BJ (cell line): ENCODE data around the gene ZSCAN31. TPM values are rescaled to one million over a fixed set of nuclear protein-coding genes. Genes with fewer than 3 reads are reported as not detected.

ENCODE experiments used
- CTCF ChIA-PET: fragments of 350-600 bp; formaldehyde crosslinking; extraction: SDS; loops from one replicate; lab custom pipeline; 2021; ENCODE audit warnings: antibody characterized with exemption, inconsistent platforms; lab: Yijun Ruan, JAX
- POLR2A ChIA-PET: fragments of 300-600 bp; sonication (Branson Sonifier 250); formaldehyde crosslinking; extraction: SDS; loops from one replicate; lab custom pipeline; 2021; ENCODE audit warnings: antibody characterized with exemption; lab: Charles Lee
- DNase-seq: peaks from one replicate; pipeline ENCODE4 v3.0.0-alpha.2; 2011; ENCODE audit warnings: low read depth
- H3K27me3 ChIP-seq: 2 replicates; pipeline ENCODE4 v1.6.0; 2011; ENCODE audit warnings: low read length; ENCODE audit not compliant: control insufficient read depth, insufficient read depth
- H3K36me3 ChIP-seq: 2 replicates; pipeline ENCODE4 v1.5.1; 2011; ENCODE audit warnings: low read length; ENCODE audit not compliant: control insufficient read depth, insufficient read depth
- H3K4me3 ChIP-seq: 2 replicates; pipeline ENCODE4 v1.5.1; 2011; ENCODE audit warnings: low read depth, mild to moderate bottlenecking, control low read depth, low read length
- CTCF ChIP-seq: IDR thresholded peaks from 2 replicates; pipeline ENCODE4 v1.5.1; 2011; ENCODE audit warnings: low read depth, mild to moderate bottlenecking, control low read depth, inconsistent platforms, low read length, moderate library complexity; ENCODE audit not compliant: insufficient read depth
- polyA plus RNA-seq: library from polyadenylated mRNA; depleted of rRNA; stranded (reverse); fragments of >200 nt; gene quantifications from 2 replicates; pipeline ENCODE4 v1.2.3, GENCODE V29; 2011

The ZSCAN31 gene
- polyA plus RNA-seq, 1 experiment = 1.7 TPM

DNA sequence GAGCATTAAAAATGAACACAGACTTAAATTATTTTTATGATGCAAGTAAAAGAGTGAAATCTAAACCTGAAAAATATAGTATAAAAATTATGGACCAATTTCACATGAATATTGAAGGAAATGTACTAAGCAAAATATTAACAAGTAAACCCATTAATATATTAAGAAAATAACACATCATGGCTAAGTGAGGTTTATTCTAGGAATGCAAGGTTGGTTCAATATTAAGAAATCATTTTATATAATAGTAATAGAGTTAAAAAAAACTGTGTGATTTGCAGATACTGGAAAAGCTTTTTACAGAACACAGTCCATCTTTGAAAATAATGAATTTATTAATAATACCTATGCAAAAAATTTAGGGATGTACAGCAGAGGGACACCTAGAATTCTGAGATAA is 42.7 kb upstream of the ZSCAN31 start:
- ChIA-PET POLR2A (no interaction called here), CTCF (no interaction called here)
- no peak for DNase-seq
- Histone ChIP-seq H3K4me3 (no peak overlapping the region), H3K36me3 (peaks cover 5% of the 10 kb centered on the region), H3K27me3 (no peaks in the 10 kb centered on the region)
- no peak for TF ChIP-seq CTCF

DNA sequence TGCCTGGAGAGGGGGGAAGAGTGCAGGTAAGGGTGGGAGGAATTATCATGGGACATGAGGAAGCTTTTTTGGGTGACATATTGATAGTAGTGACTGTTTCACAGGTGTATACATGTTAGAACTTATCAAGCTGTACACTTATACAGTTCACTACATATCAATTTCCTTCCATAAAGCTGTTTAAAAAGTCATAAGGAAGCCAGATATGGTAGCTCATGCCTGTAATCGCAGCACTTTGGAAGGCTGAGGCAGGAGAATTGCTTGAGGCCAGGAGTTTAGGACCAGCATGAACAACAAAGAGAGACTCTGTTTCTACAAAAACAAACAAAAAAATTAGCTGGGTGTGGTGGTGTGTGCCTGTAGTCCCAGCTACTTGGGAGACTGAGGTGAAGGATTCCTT is 41.9 kb upstream of the ZSCAN31 start:
- Histone ChIP-seq H3K4me3 (no peak overlapping the region), H3K27me3 (no peaks in the 10 kb centered on the region), H3K36me3 (peaks cover 5% of the 10 kb centered on the region)
- no peak for DNase-seq
- CTCF ChIA-PET = no interaction called here
- no peak for TF ChIP-seq CTCF
- POLR2A ChIA-PET = no interaction called here

DNA sequence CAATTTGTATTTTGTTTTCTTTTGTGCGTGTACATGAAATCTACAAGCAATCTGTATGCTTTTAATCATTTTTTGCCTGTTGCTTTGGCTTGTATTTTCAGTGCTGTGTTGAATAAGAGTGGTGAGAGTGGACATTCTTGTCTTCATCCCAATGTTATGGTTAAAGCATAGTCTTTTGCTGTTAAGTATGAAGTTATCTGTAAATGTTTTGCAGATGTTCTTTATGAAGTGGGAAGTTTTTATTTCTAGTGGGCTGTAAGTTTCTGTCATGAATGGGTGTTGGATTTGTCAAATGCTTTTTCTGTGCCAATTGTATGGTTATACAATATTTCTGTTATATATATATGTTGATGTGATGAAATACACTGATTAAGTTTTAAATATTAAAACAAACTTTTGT is 38.0 kb upstream of the ZSCAN31 start:
- TF ChIP-seq CTCF = no peak
- no peaks in the 10 kb centered on the region for H3K36me3 ChIP-seq
- DNase-seq = no peak
- ChIA-PET CTCF (interaction anchor here (0.7 kb wide), 1 partner anchor 10 kb away, joined by 3 read pairs; no protein-coding TSS in a partner anchor), POLR2A (no interaction called here)
- no peak overlapping the region for H3K4me3 ChIP-seq
- H3K27me3 ChIP-seq = no peaks in the 10 kb centered on the region

- H3K4me3 ChIP-seq = no peak overlapping the region
- TF ChIP-seq CTCF = no peak
- no peak for DNase-seq
- no peaks in the 10 kb centered on the region for H3K27me3 ChIP-seq
- ChIA-PET POLR2A (no interaction called here), CTCF (interaction anchor here (0.6 to 1.9 kb wide), 4 partner anchors 12 to 395 kb away, joined by 3 to 6 read pairs (median 3); no protein-coding TSS in a partner anchor)
- H3K36me3 ChIP-seq = no peaks in the 10 kb centered on the region
Measured at GRCh38 chr6:28371706-28372451, 35.9 kb upstream of the ZSCAN31 start.

GRCh38 chr6:28371280-28371679 is 35.3 kb upstream of the ZSCAN31 start:
- no peak for TF ChIP-seq CTCF
- DNase-seq = no peak
- H3K4me3 ChIP-seq = no peak overlapping the region
- ChIA-PET POLR2A (no interaction called here), CTCF (interaction anchor here (1.1 to 1.9 kb wide), 3 partner anchors 13 to 15 kb away, joined by 3 to 6 read pairs (median 3); no protein-coding TSS in a partner anchor)
- no peaks in the 10 kb centered on the region for H3K27me3 ChIP-seq
- no peaks in the 10 kb centered on the region for H3K36me3 ChIP-seq
